GM19324 (cell line): ENCODE data around the gene VSIG10L2.

ENCODE experiments used
- ATAC-seq: cut with Tn5 transposase; IDR thresholded peaks from one replicate; pipeline ENCODE4 v1.9.1; 2021; ENCODE audit warnings: mild to moderate bottlenecking, moderate library complexity; ENCODE audit not compliant: unreplicated experiment, low FRiP score

Gene VSIG10L2

DNA sequence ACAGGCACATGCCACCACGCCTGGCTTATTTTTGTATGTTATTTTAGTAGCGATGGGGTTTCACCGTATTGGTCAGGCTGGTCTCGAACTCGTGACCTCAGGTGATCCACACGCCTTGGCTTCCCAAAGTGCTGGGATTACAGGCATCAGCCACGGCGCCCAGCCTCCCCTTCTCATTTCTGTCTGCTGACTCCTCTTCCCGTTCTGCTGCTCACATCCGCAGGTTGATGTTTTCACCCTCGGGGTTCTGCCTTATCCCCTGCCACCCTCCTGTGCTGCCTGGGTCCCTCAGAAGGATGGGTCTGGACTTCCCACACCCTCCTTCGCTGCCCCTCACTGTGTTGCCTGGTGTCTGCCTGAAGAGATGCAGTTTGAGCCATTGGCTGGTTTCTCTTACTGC is 19.2 kb upstream of the VSIG10L2 start:
- no peak for ATAC-seq

DNA sequence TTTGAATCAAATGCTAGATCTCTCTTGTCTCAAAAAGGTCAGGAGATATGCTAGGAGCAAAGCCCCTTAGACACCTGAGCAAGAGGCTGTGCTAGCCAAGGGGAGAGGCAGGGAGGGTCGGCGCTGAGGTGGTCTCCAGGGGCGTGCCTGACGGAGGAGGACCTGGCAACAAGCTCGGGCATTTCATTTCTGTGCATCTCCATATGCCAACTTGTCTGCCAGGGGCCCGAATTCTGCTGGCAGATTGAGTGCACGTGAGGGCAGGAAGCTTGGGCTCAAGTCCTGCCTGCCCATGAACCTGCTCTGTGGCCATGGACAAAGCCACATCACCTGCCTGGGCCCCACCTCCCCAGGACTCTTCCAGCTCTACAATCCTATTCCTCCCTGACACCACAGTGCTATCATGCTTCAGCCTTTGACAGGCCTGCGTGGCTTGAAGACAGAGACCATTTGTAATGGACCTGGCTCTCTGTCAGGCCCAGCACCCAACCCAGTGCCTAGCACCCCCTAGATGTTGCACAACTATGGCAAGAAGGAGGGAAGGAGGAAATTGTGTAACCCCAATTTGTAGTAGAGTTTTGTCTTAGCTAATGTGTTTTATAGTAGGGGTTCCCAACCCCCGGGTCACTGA is 16.3 kb upstream of the VSIG10L2 start:
- no peak for ATAC-seq

DNA sequence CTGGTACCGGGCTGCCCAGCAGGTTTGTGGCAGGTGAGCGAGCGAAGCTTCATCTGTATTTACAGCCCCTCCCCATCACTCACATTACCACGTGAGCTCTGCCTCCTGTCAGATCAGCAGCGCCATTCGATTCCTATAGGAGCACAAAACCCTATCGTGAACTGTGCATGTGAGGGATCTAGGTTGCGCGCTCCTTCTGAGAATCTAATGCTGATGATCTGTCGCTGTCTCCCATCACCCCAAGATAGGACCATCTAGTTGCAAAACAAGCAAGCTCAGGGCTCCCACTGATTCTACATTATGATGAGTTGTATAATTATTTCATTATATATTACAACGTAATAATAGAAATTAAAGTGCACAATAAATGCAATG is 15.8 kb upstream of the VSIG10L2 start:
- no peak for ATAC-seq

DNA sequence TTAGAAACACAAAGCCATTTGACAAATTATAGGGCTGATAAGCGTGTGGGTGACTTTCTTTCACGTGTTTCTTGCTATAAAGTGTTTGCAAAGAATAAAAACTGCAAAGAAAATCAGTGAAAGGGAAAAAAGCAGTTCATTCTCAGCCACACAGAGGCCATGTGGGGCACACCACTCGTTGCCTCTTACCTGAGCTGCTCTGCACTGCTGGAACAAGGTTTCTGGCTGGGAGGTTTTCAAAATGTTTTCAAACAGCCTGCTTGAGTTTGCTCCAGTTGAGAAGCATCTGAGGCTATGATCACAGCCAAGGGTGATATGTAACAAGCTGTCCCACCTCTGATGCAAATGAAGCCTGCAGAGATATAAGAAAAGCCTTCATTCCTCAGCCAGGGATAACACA is 14.7 kb upstream of the VSIG10L2 start:
- ATAC-seq, result no peak

DNA sequence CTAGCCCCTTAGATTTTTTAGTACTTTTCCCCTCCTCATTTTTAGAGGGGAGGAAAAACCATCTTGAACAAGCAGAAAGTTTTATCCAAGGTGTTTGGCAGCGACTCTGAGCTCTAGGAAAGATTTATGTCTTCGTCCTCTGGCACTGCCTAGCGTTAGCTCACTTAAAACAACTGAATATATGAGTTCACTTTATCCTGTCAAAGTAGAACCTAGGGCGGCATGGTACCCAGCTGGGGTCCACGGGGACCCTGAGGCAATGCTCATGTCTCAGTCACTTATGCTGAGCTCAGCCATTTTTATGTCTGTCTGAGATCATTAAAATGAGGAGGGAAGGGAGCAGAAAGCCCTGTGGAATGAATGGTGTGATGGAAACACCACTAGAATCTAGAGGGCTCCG is 14.2 kb upstream of the VSIG10L2 start:
- ATAC-seq, result no peak

DNA sequence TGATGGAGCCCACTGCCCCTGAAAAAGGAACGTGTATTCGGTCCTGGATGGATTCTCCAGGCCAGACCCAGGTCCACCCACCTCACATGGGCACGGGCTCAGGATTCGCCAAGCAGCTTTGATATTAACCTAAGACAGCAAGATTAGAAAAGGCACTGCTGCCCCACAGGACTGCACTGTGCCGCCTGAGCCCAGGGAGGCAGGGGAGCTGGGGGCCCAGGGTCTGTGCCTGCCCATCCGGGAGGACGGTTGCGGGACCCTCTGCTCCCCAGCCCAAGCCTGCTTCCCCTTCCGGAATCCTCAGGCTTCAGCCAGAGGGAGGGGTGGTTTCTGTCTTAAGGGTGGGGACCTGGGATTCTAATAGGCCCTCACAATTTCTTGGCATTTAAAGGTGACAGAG is 13.5 kb upstream of the VSIG10L2 start:
- no peak for ATAC-seq

DNA sequence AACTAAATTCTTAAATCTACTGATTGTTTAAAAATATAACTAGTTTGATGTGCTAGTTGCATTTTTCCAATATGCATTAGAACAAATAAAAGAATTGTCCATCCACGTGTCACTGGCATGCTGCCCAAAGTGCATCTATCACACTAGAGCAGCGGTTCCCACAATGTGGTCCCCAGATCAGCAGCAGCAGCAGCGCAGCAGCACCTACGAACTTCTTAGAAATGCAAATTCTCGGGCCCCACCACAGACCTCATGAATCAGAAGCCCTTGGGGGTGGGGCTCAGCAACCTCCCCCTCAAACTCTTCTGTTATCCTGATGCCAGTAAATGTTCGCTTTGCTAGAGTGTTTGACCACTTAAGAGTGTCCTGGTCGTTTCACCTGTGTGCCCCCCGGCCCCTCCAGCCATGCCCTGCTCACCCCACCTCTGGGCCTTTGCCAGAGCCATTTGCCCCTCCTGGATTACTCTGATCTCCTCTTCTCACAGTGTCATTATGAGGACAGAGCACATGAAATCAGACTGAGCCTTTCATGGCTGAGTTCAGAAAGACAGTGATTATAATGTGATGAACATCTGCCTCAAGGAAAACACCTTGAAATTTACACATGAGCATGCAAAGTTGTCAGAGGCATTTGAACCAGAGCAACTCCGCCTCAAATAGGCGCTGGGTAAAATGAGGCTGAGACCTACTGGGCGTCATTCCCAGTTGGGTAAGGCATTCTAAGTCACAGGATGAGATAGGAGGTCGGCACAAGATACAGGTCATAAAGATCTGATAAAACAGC is 12.6 kb upstream of the VSIG10L2 start:
- no peak for ATAC-seq

DNA sequence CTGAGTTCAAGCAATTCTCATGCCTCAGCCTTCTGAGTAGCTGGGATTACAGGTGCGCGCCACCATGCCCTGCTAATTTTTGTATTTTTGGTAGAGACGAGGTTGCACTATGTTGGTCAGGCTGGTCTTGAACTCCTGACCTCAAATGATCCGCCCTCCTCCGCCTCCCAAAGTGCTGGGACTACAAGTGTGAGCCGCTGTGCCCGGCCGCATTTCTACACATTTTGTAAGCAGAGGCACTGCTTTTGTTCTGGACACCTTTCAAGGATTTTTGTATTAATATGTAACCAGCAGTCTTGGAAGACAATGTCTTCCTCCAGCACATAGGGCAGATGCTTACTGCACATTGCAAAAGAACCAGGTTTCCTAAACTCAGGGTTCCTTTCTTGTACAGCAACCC is 11.4 kb upstream of the VSIG10L2 start:
- ATAC-seq, result no peak

DNA sequence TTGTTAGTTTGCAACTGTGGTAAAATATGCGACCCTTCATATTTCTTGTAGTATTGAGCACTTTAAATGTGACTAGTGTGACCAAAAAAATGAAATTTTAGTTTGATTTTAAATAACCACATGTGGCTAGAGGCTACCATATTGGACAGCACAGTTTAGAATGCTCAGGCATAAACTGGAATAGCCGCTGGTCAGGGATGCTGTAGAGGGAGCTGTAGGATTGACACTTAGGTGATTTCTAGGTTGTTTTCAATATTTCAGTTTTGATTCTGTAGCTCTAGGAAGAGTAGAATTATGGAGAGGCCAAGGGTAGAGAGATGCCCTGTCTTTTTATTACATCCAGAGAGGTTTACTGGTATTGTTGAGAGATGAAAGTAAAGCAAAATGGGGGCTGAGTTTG is 10.8 kb upstream of the VSIG10L2 start:
- no peak for ATAC-seq

DNA sequence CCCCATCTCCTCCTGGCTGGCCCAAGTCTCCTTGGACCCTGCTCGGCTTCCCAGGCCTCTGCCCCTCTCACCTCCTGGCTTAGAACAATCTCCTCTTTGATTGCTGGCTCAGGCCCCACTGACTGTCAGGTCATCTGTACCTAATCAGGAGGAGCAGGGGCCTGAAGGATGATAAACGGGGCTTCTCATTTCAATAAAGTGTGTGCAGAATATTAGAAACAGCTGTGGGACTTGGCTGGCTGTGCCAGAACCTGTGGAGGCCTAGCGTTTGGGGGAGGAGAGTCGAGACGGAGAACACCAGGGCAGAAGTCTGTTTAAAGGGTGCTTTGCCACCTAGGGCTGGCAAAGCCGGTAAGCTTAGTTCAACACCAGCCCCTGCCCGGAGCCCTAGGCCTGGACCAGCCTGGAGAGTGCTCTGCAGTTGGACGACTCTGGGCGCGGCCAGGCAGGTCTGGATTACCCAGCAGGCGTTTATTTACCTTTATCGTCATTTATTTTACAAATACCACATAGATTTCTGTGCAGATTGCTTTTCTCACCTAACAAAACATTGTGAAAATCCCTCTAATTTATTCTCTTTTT is 10.1 kb upstream of the VSIG10L2 start:
- ATAC-seq, result no peak

DNA sequence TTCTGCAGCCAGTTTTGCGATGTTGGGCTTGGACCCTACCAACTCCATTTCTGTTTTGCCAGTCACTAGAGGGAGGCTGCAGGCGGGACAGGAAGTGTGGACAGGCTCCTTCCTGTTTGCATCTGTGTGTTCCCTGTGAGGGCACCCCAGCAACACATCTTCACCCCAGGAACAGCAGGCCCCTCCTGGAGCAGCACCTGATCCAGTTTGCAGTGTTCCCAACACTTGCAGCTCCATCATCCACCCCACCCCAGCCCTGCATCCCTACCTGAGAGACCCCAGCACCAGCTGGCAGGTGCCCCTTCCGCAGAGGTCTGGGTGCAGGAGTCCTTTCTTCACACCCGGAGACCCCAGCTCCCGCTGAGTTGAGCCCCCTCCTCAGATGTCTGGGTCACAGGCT is 7.4 kb upstream of the VSIG10L2 start:
- ATAC-seq, result no peak

DNA sequence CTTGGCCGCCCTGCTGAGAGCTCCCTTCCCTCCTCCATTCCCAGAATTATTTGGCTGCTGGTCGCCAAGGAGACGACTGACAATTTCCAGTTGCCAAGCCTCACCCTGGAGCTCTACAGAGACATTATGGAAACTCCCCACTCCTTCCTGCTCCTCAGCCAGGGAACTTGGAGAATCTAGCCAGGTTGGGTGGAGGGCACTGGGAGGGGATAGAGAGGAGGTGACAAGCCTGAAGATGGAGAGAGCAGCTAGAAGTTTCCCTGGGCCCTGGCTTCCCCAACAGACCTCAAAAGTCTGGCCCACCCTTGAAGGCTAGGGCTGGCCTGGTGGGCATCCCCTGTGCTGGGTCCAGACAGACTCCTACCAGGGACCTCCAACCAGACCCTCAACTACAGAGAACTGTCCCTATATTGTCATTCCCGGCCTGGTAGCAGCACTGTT is 6.7 kb upstream of the VSIG10L2 start:
- ATAC-seq, result no peak

DNA sequence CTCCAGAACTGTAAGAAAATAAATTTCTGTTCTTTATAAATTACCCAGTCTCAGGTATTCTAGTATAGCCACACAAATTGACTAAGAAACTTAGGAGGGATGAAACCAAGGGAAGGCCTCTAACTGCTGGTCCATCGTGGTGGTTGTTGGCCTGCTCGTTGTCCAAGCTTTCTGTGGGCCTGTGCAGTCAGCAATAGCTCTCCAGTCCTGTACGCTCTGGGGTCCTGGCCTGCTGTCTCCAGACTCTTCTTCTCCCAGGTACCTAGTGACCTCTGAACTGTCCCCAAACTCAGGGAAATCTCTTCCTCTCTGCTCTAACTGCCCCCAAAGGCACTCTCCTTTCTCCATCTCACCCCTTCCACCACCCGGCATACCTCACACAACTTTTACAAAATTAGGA is 5.7 kb upstream of the VSIG10L2 start:
- ATAC-seq, result no peak

DNA sequence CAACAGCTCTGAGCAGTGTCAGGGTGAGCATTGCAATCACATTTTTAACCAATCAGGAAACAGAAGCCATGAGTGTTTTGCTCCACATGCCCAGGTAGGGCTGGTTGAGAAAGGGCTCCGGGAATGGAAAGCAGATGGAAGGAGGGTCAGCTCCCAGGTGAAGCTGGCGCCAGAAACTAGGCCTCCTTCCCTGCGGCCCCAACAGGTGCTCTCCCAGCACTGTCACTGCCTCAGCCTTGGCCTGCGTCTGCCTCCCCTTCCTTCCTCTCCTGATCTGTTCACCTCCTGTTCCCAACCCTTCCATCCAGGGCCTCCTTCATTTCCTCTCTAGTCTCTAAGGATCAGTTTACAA is 4.6 kb upstream of the VSIG10L2 start:
- no peak for ATAC-seq

DNA sequence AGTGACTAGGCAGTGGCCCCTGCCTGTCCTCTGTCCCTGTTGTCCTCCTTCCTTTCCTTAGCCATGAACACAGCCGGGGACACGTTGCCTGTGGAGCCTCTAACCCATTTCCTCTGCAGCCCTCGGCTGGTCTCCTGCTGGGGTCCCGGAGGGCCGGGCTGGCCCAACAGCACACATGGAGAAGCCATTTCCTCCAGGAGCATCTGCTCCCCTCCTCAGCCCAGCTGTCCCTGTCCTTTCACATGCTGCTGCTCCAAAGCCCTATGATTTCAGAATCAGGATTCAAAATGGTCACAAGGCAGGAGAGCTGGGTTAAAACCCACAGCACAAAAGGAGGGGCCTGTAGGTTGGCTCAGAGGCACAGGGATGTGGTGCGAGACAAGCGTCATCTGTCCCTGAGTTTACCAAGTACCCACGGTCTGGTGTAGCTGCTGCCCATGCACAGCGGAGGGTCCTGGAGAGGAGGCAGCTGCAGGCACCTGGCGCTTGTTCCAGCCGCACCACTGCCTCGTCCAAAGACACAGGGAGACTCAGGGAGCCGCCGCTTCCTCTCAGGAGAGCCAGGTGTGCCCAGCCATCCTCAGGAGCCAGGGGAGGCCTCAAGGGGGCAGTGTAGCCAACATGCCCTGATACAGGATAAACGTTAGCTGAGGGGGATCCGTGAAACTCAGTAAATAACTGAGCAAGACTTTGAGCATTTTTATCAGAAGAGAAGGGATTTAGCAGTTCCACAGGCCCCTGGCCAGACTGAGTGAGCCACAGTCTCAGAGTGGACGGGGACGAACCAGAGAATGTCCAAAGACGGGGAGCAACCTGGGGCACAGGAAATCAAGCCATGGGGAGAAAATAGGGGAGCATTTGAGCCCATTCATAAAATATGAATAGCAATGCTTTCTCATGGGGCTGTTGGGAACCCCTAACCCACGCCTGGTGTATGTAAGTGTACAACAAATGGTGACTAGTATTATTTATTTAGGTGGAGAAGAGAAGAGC is 3.9 kb upstream of the VSIG10L2 start:
- no peak for ATAC-seq

DNA sequence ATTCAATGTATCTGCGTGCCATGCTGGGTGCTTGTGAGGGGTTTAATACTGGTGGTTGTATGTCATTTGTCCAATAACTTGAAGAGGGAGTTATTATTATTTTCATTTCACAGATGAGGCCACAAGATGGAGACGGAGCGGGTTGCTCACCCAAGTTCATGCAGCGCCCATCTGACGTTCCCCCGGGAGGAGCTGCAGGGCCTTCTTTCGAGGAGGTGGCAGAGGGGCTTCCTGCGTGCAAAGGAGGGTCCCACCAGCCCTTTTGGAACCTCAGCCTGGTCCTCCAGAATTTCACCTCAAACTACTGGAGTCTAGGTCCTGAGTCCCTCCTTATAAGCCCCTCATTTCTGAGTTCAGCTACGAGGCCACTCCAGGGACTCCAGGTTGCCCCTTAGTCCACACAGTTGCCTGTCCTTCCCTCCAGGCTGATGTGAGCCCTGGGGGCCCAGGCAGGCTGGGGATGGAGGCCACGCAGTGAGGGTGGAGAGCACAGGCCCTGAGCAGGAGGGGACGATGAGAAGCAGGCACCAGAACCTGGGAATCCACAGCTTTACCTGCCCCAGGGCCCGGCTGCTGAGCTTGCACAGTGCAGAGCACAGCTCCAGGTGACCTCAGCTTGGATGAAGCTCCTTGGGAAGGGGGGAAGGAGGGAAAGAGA is 2.9 kb upstream of the VSIG10L2 start:
- no peak for ATAC-seq

DNA sequence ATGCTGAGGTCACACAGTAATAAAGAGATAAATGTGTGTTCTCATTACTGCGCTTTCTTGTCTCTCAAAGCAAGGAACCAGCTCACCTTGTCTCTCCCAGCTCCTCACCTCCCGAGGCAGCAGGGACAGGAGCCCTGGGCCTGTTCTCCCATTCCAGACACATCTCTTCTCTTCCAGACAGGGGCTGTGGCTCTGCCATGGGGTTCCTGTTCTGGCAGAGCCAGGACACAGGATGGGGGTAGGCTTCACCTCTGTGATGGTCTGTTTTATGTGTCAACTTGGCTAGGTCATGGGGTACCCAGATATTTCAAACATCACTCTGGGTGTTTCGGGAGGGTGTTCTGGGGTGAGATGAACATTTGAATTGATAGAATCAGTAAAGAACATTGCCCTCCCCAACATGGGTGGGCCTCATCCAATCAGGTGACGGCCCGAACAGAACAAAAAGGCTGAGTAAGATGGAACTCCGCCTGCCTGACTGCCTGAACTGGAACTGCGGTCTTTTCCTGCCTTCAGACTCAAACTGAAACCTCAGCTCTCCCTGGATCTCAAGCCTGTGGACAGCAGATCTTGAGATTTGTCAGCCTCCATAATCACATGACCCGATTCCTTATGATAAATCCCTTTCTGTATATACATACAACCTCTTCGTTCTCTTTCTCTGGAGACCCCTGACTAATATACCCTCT is 2.0 kb upstream of the VSIG10L2 start:
- ATAC-seq, result no peak

DNA sequence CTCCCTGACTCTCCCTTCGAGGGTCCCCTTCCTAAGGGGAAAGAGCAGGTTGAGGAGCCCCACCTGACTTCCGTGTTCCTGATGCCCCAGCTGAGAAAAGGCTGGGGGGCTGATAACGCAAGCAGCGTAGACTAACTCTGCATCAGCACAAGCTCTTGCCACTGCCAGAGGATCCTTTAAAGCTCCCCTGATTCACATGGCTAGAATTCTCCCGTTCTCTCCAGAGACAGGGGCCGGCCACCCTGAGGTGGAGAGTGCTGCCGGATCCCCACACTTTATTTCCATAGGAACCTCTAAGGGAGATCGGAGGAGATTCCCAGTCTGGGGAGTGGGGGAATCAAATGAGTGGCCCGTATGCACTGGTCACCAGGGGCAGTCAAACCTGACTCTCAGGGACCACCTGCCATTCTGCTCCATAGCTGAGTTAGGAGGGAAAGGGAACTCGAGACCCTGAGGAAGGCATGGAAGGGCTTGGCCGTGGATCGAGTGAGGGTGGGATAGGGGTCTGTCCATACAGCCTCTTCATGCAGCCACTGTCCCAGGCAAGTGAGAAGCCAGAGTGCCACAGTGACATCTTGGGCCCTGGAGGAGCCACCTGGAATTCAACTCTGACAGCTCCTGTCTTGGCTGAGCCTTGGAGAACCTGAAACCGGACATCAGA is 1.4 kb upstream of the VSIG10L2 start:
- ATAC-seq, result no peak
